Activated naive CD8-positive, alpha-beta T cell treated with anti-CD3 and anti-CD28 coated beads, Interleukin-2, amount 10 ng/mL, durations not matched to agents 7 days and 5 days (primary cell): ENCODE data around the gene TBC1D5. TPM values are rescaled to one million over a fixed set of nuclear protein-coding genes. Genes with fewer than 3 reads are reported as not detected.
"Not testable (repeated sequence)": the region's sequence is repeated elsewhere in the genome, so short reads cannot be mapped to it uniquely, and the experiment has no call there.

ENCODE experiments used
- ATAC-seq: fragments of 150-1000 bp; cut with Tn5 transposase; one replicate; pipeline ENCODE4 v1.10.0; 2021; ENCODE audit warnings: low read depth, moderate library complexity
- POLR2A ChIA-PET: fragments of 350-600 bp; sonication (Branson Sonifier 250); formaldehyde crosslinking; loops from one replicate; lab custom pipeline; 2021; ENCODE audit warnings: antibody characterized with exemption; lab: Charles Lee
- DNase-seq: peaks from one replicate; pipeline ENCODE4 v3.0.0; 2021
- H3K27ac Mint-ChIP-seq: one replicate; pipeline ENCODE4 v1.8.0; 2022; ENCODE audit warnings: mild to moderate bottlenecking, mixed read lengths
- H3K27me3 Mint-ChIP-seq: one replicate; pipeline ENCODE4 v1.8.0; 2022; ENCODE audit warnings: mild to moderate bottlenecking, moderate library complexity, mixed read lengths
- H3K36me3 Mint-ChIP-seq: one replicate; pipeline ENCODE4 v1.8.0; 2021; ENCODE audit warnings: mild to moderate bottlenecking, mixed read lengths
- H3K4me1 Mint-ChIP-seq: one replicate; pipeline ENCODE4 v1.8.0; 2021; ENCODE audit warnings: mixed read lengths
- H3K4me3 Mint-ChIP-seq: one replicate; pipeline ENCODE4 v1.8.0; 2022; ENCODE audit warnings: mild to moderate bottlenecking, moderate library complexity, mixed read lengths
- H3K9me3 Mint-ChIP-seq: one replicate; pipeline ENCODE4 v1.8.0; 2021; ENCODE audit warnings: mixed read lengths
- total RNA-seq, 2 experiments: library from RNA; stranded (reverse); gene quantifications; one replicate each; pipeline ENCODE4 v1.2.3, GENCODE V29; 2021

The TBC1D5 gene, protein sequence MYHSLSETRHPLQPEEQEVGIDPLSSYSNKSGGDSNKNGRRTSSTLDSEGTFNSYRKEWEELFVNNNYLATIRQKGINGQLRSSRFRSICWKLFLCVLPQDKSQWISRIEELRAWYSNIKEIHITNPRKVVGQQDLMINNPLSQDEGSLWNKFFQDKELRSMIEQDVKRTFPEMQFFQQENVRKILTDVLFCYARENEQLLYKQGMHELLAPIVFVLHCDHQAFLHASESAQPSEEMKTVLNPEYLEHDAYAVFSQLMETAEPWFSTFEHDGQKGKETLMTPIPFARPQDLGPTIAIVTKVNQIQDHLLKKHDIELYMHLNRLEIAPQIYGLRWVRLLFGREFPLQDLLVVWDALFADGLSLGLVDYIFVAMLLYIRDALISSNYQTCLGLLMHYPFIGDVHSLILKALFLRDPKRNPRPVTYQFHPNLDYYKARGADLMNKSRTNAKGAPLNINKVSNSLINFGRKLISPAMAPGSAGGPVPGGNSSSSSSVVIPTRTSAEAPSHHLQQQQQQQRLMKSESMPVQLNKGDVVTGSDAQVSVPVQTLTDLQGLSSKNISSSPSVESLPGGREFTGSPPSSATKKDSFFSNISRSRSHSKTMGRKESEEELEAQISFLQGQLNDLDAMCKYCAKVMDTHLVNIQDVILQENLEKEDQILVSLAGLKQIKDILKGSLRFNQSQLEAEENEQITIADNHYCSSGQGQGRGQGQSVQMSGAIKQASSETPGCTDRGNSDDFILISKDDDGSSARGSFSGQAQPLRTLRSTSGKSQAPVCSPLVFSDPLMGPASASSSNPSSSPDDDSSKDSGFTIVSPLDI
- total RNA-seq = 10 to 100 TPM; 57.3 to 60.9 TPM

DNA sequence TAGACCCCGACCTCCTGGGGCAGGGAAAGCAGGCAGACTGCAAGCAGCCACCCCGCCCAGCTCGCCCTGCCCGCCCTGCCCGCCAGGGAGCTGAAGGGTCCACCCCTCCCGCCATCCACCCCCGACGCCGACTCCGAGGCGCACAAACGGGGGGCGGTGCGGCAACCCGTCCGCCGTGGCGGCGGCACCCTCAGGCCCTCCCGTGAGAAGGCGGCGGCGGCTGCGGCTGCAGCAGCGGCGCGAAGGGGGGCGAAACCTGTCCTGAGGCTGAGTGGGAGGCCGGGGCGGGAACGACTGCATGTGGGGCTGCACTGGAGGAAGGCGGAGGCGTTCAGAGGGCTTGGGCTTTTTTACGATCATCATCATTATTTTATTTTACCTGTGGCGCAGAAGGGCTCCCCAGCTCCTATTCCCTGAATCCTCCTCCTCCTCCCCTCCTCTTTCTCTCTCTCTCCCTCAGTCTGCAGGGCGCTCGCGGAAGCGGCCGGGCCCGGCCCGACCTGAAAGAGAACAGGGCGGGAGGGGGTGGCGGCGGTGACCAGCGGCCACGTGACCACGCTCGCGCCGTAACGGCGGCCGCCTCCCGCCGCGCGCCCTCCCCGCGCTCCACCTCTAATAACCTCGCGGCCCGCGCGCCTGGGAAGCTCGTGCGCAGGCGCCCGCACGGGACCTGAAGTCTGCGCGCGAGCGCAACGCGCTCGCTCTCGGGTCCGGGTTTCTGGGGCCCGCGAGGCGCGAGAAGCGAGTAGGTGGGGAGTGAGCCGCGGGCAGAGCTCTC, at the start of gene TBC1D5:
TSS of gene TBC1D5 (minus strand) at position 530 of the 778 bp plus-strand sequence. CDS start 234,061 bp downstream, outside the sequence.
- Mint-ChIP-seq H3K9me3 (no peaks in the 10 kb centered on the region), H3K36me3 (peaks cover 10% of the 10 kb centered on the region), H3K4me1 (peaks cover 45% of the 10 kb centered on the region), H3K27ac (peak within 1 kb of the TSS; percentile 96), H3K27me3 (no peaks in the 10 kb centered on the region), H3K4me3 (peak within 1 kb of the TSS; percentile 94)
- DNase-seq (peak; percentile 93), ATAC-seq (peak; percentile 96)
- POLR2A ChIA-PET = interaction anchor here (0.8 to 2.1 kb wide), 8 partner anchors 8 to 90 kb away, joined by 3 to 41 read pairs (median 4); no protein-coding TSS in a partner anchor

DNA sequence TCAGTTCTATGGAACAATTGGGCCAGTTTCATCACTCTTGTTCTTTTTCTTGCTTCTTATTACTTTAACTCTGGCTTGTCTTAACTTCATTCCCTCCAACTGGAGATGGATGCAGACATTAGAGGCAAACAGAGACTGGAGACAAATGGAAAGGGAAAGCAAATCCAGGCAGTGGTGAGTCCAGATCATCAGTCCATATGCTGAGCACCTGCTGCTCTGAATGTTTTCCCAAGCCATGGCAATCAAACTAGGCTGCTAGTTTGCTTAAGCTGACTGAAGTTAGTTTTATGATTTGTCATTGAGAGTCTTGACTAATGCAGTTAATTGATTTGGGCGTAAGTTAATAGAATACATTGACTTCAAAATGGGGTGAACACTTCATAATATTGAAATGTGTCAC, 41.0 kb upstream of the TBC1D5 start:
- Mint-ChIP-seq H3K4me1 (peaks cover 16% of the 10 kb centered on the region), H3K36me3 (peaks cover 55% of the 10 kb centered on the region), H3K9me3 (peaks cover 36% of the 10 kb centered on the region), H3K27me3 (peaks cover 3% of the 10 kb centered on the region), H3K4me3 (no peak overlapping the region), H3K27ac (no peak overlapping the region)
- POLR2A ChIA-PET = no interaction called here
- ATAC-seq (no peak), DNase-seq (no peak)

DNA sequence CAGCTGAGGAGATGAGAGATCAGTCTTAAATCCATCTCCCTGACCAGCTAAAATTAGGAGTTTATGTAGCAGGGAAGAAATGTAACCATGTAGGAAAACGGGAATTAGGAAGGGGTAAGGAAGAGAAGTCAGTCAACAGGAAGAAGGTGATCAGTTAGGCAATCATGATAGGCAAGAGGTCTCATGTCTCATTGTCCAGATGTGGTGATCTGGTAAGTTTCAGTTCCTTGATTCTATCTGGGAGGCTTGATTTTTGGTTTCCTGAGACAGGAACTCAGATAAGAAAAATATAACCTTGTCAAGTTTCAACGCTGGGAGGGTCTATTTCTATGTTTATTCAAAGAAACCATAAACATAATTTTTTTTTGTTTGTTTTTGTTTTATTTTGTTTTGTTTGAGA, 40.3 kb upstream of the TBC1D5 start:
- Mint-ChIP-seq H3K4me1 (peaks cover 16% of the 10 kb centered on the region), H3K4me3 (no peak overlapping the region), H3K27me3 (peaks cover 3% of the 10 kb centered on the region), H3K36me3 (peaks cover 60% of the 10 kb centered on the region), H3K9me3 (peaks cover 37% of the 10 kb centered on the region), H3K27ac (no peak overlapping the region)
- no peak for DNase-seq
- POLR2A ChIA-PET = no interaction called here
- ATAC-seq = no peak

DNA sequence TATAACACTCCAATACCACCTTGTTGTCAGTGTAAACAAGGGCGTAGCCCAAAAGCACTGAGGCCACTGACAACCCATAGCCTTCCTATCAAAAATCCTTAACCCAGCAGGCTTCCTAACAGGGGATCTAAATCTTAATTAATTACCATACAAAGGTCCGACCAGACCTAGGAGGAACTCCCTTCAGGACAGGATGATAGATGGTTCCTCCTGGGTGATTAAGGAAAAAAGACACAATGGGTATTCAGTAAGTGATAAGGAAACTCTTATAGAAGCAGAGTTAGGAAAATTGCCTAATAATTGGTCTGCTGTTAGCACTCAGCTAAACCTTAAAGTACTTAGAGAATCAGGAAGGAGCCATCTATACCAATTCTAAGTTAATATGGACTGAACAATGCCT, 37.9 kb upstream of the TBC1D5 start:
- H3K27ac Mint-ChIP-seq, H3K27me3 Mint-ChIP-seq, H3K4me3 Mint-ChIP-seq, DNase-seq, POLR2A ChIA-PET, ATAC-seq: not testable (repeated sequence)
- Mint-ChIP-seq H3K9me3 (peaks cover 41% of the 10 kb centered on the region), H3K4me1 (peaks cover 30% of the 10 kb centered on the region), H3K36me3 (peaks cover 78% of the 10 kb centered on the region)

DNA sequence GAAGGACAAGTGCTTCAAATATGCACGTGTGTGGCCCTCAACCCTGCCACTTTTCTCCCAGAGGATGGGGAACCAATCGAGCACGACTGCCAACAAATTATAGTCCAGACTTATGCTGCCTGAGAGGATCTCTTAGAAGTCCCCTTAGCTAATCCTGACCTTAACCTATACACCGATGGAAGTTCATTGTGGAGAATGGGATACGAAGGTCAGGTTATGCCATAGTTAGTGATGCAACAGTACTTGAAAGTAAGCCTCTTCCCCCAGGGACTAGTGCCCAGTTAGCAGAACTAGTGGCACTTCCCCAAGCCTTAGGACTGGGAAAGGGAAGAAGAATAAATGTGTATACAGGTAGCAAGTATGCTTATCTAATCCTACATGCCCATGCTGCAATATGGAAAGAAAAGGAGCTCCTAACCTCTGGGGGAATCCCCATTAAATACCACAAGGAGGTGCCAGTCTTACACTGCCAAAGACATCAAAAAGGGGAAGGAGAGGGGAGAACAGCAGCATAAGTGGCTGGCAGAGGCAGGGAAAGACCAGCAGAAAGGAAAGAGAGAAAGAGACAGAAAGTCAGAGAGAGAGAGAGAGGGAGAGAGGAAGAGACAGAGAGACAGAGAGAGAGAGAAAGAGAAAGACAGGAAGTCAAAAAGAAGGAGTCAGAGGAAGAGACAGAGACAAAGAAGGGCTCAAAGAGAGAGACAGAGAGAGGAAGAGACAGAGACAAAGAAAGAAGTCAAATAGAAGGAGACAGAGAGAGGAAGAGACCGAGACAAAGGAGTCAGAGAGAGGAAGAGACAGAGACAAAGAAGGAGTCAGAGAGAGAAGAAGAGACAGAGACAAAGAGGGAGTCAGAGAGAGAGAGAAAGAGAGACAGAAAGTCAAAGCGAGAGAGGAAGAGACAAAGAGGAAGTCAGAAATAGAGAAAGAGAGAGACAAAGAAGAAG, 37.1 kb upstream of the TBC1D5 start:
- H3K4me3 Mint-ChIP-seq, H3K27me3 Mint-ChIP-seq: not testable (repeated sequence)

DNA sequence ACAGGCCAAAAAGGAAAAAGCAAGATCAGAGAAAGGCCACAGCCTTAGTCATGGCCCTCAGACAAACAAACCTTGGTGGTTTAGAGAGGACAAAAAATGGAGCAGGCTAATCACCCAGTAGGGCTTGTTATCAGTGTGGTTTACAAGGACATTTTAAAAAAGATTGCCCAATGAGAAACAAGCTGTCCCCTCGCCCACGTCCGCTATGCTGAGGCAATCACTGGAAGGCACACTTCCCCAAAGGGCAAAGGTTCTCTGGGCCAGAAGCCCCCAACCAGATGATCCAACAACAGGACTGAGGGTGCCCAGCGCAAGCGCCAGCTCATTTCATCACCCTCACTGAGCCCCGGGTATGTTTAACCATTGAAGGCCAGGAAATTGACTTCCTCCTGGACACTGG, 34.9 kb upstream of the TBC1D5 start:
- H3K27ac Mint-ChIP-seq, ATAC-seq, DNase-seq, H3K4me3 Mint-ChIP-seq, H3K27me3 Mint-ChIP-seq: not testable (repeated sequence)
- peaks cover 41% of the 10 kb centered on the region for H3K9me3 Mint-ChIP-seq
- H3K36me3 Mint-ChIP-seq = peaks cover 61% of the 10 kb centered on the region
- POLR2A ChIA-PET = interaction anchor here (1.3 kb wide), 1 partner anchor 35 kb away, joined by 3 read pairs; the partner anchor contains the start of gene TBC1D5
- H3K4me1 Mint-ChIP-seq = peaks cover 40% of the 10 kb centered on the region

More for the DNA sequence above, 37.1 kb upstream of the TBC1D5 start:
- Mint-ChIP-seq H3K4me1 (peaks cover 38% of the 10 kb centered on the region), H3K9me3 (peaks cover 40% of the 10 kb centered on the region), H3K36me3 (peaks cover 76% of the 10 kb centered on the region)
- POLR2A ChIA-PET, DNase-seq, ATAC-seq, H3K27ac Mint-ChIP-seq: not testable (repeated sequence)

DNA sequence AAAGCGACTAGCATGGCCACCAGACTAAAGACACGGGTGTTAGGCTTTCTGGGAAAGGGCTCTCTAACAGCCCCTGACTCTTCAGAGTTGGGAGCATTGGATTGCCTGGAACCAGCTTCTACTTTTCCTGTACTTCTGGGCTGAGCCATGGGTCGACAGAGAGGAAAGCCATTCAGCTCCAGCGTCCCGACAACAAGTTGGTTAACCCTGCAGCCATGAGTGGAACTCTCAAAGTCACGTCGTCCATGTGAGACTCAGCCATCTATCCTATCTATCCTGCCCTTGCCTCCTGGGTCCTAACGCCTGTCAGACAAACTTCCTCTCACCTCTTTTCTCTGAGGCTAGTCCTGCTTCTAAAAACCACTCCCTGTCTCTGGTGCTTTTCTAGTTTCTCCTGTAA, 32.6 kb upstream of the TBC1D5 start:
- Mint-ChIP-seq H3K9me3 (peaks cover 31% of the 10 kb centered on the region), H3K4me3 (peak overlapping the region; percentile 74), H3K4me1 (peaks cover 44% of the 10 kb centered on the region), H3K36me3 (peaks cover 48% of the 10 kb centered on the region), H3K27ac (peak overlapping the region; percentile 85), H3K27me3 (peaks cover 12% of the 10 kb centered on the region)
- ATAC-seq = peak; percentile 46
- peak; percentile 64 for DNase-seq
- POLR2A ChIA-PET = interaction anchor here (1.3 to 2.6 kb wide), 4 partner anchors 18 to 34 kb away, joined by 4 to 41 read pairs (median 10); partner anchors contain the start of gene TBC1D5

DNA sequence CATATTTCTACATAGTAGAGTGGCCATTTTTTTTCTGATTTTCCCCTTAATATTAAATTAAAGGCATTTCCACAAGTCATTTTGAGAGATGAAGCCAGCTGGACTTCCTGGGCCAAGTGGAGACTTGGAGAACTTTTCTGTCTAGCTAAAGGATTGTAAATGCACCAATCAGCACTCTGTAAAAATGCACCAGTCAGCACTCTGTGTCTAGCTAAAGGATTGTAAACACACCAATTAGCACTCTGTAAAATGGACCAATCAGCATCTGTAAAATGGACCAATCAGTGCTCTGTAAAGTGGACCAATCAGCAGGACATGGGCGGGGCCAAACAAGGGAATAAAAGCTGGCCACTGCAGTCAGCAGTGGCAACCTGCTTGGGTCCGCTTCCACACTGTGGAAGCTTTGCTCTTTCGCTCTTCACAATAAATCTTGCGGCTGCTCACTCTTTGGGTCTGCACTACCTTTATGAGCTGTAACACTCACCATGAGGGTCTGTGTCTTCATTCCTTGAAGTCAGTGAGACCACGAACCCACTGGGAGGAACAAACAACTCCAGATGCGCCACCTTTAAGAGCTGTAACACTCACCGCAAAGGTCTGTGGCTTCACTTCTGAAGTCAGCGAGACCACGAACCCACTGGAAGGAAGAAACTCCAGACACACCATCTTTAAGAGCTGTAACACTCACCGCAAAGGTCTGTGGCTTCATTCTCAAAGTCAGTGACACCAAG, 31.9 kb upstream of the TBC1D5 start:
- DNase-seq = peak; percentile 75
- POLR2A ChIA-PET = interaction anchor here (1.3 to 2.6 kb wide), 4 partner anchors 17 to 34 kb away, joined by 4 to 41 read pairs (median 10); partner anchors contain the start of gene TBC1D5
- peaks cover 14% of the 10 kb centered on the region for H3K27me3 Mint-ChIP-seq

DNA sequence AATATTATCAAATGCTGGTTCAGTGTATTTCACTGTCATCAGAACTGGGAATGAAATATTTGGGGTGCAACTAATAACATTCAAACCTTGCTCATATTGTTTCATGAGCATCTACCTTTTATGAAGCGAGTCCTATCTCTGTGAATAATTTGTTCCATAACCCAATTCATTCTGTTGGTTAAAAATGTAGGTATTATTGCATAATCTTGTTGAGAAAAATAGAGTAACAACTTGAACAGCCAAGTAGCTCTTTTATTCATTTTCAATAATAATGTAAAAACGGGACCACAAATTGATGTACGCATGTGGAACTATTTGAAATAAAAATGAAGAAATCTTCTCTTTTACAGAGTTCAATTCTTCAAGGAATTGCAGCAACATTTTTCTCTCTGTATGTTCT, 30.1 kb upstream of the TBC1D5 start:
- Mint-ChIP-seq H3K9me3 (peaks cover 20% of the 10 kb centered on the region), H3K4me3 (no peak overlapping the region), H3K36me3 (peaks cover 30% of the 10 kb centered on the region), H3K27ac (no peak overlapping the region), H3K27me3 (peaks cover 18% of the 10 kb centered on the region), H3K4me1 (peaks cover 34% of the 10 kb centered on the region)
- POLR2A ChIA-PET = no interaction called here
- ATAC-seq (no peak), DNase-seq (no peak)

More for the DNA sequence above, 31.9 kb upstream of the TBC1D5 start:
- H3K4me3 Mint-ChIP-seq = peak overlapping the region; percentile 74
- ATAC-seq = peak; percentile 75
- H3K9me3 Mint-ChIP-seq = peaks cover 26% of the 10 kb centered on the region
- H3K4me1 Mint-ChIP-seq = peaks cover 37% of the 10 kb centered on the region
- peak overlapping the region; percentile 85 for H3K27ac Mint-ChIP-seq
- H3K36me3 Mint-ChIP-seq = peaks cover 46% of the 10 kb centered on the region

DNA sequence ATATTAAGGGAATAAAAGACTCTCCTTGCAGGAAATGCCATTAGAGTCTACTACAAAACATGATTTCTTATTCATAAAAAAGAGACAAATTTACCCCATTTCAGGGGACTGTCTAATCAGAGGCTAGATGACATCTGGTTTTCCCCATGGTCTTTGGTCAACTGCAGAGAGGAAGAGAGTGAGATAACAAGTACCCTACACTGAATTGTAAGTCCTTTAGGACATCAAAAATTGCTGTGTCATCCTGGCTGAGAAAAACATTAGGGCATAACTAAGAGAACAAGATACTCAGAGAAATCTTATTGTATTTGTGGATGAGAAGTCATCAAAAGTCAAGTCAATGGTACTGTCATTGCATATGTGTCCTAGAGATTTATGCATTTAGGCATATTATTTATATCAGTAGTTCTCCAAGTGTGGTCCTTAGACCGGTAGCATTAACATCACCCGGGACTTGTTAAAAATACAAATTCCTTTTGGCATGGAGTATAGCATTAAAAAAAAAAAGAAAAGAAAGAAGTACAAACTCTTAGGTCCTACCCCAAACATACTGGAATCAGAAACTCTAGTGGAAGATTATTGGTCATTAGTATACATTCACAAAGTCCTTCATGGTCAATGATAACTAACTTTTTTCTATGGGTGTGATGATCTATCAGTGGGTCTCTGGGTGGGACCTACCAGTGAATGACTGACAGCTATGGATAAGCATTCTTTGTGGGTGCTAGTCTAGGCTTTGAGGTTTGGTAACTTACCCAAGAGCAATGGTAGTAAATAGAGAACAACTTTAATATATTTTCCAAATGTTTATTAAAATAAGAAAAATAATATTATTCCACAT, 29.0 kb upstream of the TBC1D5 start:
- POLR2A ChIA-PET = no interaction called here
- DNase-seq (no peak), ATAC-seq (no peak)
- H3K9me3 Mint-ChIP-seq = peaks cover 14% of the 10 kb centered on the region
- no peak overlapping the region for H3K4me3 Mint-ChIP-seq
- H3K4me1 Mint-ChIP-seq = peaks cover 28% of the 10 kb centered on the region
- H3K27me3 Mint-ChIP-seq = peaks cover 18% of the 10 kb centered on the region
- H3K36me3 Mint-ChIP-seq = peaks cover 18% of the 10 kb centered on the region
- no peak overlapping the region for H3K27ac Mint-ChIP-seq

DNA sequence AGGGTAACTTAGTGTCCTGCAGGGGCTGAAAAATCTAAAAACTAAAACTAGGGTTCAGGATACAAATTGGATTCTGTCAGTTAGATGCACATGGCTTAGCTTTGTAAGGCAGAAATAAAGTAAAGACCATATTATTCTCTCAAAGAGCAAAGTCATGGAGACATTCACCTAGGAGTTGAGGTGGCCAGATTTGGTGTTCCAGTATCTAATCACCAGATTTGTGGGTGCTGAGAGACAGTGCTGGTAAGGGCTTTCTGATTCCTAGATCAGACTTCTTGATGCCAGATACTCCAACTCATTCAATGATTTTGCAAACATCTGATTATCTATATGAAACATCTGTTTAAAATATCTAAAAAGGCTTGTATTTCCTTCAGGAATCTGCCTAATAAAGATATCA, 28.3 kb upstream of the TBC1D5 start:
- peaks cover 14% of the 10 kb centered on the region for H3K9me3 Mint-ChIP-seq
- peaks cover 22% of the 10 kb centered on the region for H3K27me3 Mint-ChIP-seq
- peaks cover 22% of the 10 kb centered on the region for H3K4me1 Mint-ChIP-seq
- no peak overlapping the region for H3K4me3 Mint-ChIP-seq
- POLR2A ChIA-PET = no interaction called here
- no peak for DNase-seq
- H3K27ac Mint-ChIP-seq = no peak overlapping the region
- peaks cover 12% of the 10 kb centered on the region for H3K36me3 Mint-ChIP-seq
- no peak for ATAC-seq
